ENCODE results near the gene MTFMT.
A peak's percentile ranks its signal among the peaks of the same experiment; 100 is the strongest.

MTFMT gene

DNA sequence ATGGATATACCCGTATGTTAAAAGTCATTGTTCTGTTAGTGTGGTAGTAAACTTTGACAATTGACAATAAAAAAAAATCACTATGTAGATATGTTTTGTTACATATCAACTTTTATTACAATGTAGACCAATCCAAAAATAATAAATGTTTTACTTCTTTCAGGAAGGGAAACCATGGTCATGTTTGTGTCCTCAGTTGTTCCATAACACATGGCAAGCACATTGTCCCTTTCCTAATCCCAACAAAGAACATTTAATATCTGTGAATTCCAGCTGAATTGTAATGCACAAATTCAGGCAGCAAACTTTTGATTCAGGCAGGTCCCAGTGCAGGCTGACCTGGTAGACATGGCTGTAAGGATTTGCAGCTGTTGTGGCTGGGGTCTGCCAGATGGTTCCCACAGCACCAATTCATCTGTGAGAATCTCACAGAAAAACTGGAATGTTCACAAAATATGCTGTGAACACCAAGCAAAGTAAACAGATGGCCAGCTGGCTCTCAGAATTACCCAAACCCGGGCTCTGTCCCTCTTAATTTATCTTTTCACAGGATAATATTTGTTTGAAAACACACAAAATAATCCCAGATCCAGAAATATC, 37.8 kb downstream of the MTFMT start:
- no peak overlapping the region for H3K4me3 ChIP-seq (replicated peaks; ENCODE audit: low read depth, low read length)
- no peak for TF ChIP-seq CTCF (IDR thresholded peaks at IDR 0.05; ENCODE audit: low read depth, low read length, missing control alignments)
- no peak for DNase-seq (ENCODE audit: extremely low read depth, low read depth)

DNA sequence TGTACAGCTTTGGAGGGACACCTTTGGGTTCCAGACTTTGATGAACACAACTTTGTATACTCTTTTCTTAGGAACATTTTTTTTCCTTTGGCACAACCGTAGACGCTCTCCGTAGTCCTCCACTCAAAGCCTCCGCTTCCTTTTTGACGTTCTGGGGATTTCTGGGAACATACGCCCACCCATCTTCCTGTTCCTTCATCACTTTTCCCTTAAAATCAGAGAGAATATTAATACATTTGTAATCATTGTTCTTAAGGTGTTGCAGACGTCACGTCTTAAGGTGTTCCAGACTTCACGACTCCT, 39.3 kb downstream of the MTFMT start:
- DNase-seq (ENCODE audit: extremely low read depth, low read depth): no peak
- TF ChIP-seq CTCF (IDR thresholded peaks at IDR 0.05; ENCODE audit: low read depth, low read length, missing control alignments): no peak
- peak overlapping the region; percentile 90 for H3K4me3 ChIP-seq (replicated peaks; ENCODE audit: low read depth, low read length)

DNA sequence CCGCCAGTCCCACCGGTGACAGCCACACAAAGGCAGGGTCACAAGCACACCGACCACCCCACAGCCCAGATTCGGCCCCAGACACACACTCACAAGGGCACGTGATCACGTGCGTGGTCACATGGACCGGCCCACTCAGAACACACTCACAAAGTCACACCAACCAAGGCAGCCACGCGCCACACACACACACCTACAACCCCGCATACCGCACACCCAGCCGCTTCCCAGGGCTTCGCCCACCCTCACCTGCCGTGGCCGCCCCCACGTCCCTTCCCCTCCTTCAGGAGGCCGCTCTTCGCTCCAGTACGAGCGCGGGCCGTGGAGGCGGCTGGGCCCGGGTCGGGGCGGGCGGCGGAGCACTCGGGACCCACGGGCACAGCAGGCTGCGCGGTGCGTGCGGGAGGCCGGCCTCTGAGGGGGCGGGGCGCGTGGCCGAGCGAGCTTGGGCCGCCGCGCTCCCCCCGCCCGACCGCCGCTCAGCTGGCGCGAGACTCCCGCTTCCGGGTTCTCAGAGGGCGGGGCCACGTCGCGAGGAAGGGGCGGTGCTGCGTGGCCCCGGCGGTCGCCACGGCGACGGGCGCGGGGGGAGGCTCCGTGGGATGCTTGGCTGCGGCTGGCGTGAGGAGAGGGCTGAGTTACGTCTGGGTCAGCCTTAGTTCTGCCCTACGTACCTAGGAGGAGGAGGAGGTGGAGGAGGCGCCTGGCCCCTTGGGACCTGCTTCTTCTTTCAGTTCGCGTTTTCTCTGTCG, 39.8 kb downstream of the MTFMT start, which contains the start of gene SPG21:
Gene SPG21 (minus strand): TSS at position 499 of the 752 bp plus-strand sequence. CDS start 6,345 bp downstream, outside the sequence.
- peak within 1 kb of the TSS; percentile 90 for H3K4me3 ChIP-seq (replicated peaks; ENCODE audit: low read depth, low read length)
- DNase-seq (ENCODE audit: extremely low read depth, low read depth): peak; percentile 71
- no peak for TF ChIP-seq CTCF (IDR thresholded peaks at IDR 0.05; ENCODE audit: low read depth, low read length, missing control alignments)

GRCh38 chr15:64987136-64987535, 42.3 kb downstream of the MTFMT start:
- no peak for TF ChIP-seq CTCF (IDR thresholded peaks at IDR 0.05; ENCODE audit: low read depth, low read length, missing control alignments)
- peak overlapping the region; percentile 28 for H3K4me3 ChIP-seq (replicated peaks; ENCODE audit: low read depth, low read length)
- DNase-seq (ENCODE audit: extremely low read depth, low read depth): no peak

DNA sequence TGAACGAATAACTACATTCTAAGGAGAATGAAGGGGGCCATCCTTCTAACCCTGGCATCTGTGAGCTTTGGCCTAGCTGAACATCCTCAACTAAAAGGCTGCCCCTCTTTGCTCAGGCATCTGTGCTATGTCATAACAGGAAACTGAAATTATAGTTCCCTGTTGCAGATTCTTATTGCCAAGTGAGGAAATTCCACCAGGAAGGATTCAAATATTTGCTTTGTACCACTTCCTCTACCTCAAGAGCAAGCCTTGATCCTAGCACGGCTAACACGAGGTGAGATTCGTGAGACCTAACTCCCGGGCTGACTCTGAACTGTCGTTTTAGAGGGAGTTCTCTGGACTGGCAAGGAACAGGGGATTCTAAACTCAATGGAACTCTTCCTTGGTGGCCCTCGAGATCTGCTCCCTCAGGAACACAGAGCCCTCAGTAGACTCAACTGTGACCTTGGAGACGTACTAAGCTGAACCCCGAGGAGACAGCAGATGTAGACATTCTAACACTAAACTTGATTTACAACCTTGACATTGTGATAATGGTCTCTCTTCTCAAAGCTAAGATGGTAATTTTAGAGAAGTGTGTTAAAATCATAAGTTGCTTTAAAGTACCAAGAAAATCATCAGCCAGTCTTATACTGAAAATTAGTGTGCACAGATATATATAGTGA, 43.9 kb downstream of the MTFMT start:
- peak overlapping the region; percentile 18 for H3K4me3 ChIP-seq (replicated peaks; ENCODE audit: low read depth, low read length)
- no peak for TF ChIP-seq CTCF (IDR thresholded peaks at IDR 0.05; ENCODE audit: low read depth, low read length, missing control alignments)
- DNase-seq (ENCODE audit: extremely low read depth, low read depth): no peak

- no peak overlapping the region for H3K4me3 ChIP-seq (replicated peaks; ENCODE audit: low read depth, low read length)
- peak; percentile 75 for DNase-seq (ENCODE audit: extremely low read depth, low read depth)
- TF ChIP-seq CTCF (IDR thresholded peaks at IDR 0.05; ENCODE audit: low read depth, low read length, missing control alignments): no peak
Measured at GRCh38 chr15:64982472-64982871, 47.0 kb downstream of the MTFMT start.

Data from HFF-Myc (cell line).